ENCODE results near the gene ADRA2C. TPM values are rescaled to one million over a fixed set of nuclear protein-coding genes. Genes with fewer than 3 reads are reported as not detected.

The ADRA2C gene
- total and polyA plus RNA-seq, 2 of the 13 experiments (the other 11 are each of a cell fraction or from before 2014, with no cell fraction given): 15.4 to 69.7 TPM

DNA sequence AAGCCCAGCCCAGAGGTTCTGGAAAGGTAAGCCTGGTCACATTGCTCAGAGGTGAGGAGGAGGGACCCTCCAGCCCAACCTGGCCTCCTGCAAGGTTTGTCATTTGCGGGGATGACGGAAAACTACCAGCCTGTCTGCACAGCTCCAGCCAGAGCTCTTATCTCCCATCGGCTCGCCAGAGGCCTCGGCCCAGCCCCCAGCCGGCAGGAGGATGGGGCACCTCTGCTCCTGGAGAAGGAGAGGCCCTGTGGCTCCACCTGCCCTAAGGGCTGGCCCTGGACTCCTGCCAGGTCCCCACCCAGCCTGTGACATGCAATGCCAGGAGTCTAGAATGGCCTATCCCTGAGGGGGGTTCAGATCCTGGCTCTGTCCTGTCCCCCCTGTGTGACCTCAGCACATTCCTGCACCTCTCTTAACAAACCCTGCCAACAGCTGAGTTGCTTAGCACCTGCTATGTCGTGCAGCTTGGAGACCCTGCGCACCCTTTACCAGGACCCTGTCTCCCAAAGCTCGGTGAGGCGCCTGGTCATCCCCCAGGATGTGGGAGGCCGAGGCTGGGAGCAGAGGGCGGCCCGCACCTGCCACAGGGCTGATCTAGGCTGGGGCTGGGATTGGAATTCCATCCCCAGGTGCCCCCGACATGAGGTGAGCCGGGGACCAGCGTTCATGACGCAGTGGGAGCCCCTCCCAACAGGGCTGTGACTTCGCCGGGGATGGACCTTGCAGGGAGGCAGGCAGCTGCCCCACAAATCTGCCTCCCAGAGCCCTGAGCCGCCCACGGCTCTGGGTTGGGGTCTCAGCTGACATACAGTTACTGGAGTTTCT lies 14.4 kb downstream of the ADRA2C start:
- in situ Hi-C loops (cut with HindIII; ENCODE audit: extremely low pct_ligation_motif_present, low pct_unique_long_range_greater_than_20kb) (loop anchor here (5.0 kb wide), 1 partner anchor 57 kb away; no protein-coding TSS in a partner anchor), intact Hi-C loops (cut with micrococcal nuclease; ENCODE audit: unreplicated experiment) (loop anchor here (1.0 to 5.0 kb wide), 3 partner anchors 14 to 97 kb away; partner anchors contain the start of gene ADRA2C)
- DNase-seq (ENCODE audit: low spot score): peak; percentile 90
- Histone ChIP-seq H3K4me2 (ENCODE audit: low read depth, low read length) (peak overlapping the region; percentile 75), H3K4me1 (ENCODE audit: insufficient read depth, low read length) (peaks cover 85% of the 10 kb centered on the region), H3K4me3 (replicated peaks in 1 of 3; ENCODE audit: insufficient read depth in 1 of 3, low read depth in 2 of 3, low read length in 3 of 3) (peak overlapping the region in 2 of 3 experiments; percentile 26 to 57; a peak in 4 of 6 replicates), H3K27me3 (ENCODE audit: control insufficient read depth in 1 of 2, insufficient read depth in 2 of 2, low read length in 2 of 2) (peaks cover 0 to 3% of the 10 kb centered on the region in 2 experiments; a peak in 1 of 5 replicates), H4K20me1 (ENCODE audit: insufficient read depth, low read length) (no peaks in the 10 kb centered on the region), H3K27ac (ENCODE audit: extremely low read length, insufficient read depth, low read length) (peak overlapping the region; percentile 74), H3K9me3 (ENCODE audit: low read length) (no peaks in the 10 kb centered on the region), H2AFZ (ENCODE audit: low read length) (no peak overlapping the region), H3K36me3 (replicated peaks in 1 of 2; ENCODE audit: control insufficient read depth in 1 of 2, insufficient read depth in 2 of 2, low read length in 2 of 2) (no peaks in the 10 kb centered on the region), H3K79me2 (ENCODE audit: insufficient read depth, low read length) (no peaks in the 10 kb centered on the region), H3K9ac (ENCODE audit: insufficient read depth, low read depth, low read length) (peak overlapping the region; percentile 60)
- ChIA-PET POLR2A (interaction anchor here (0.8 to 8.2 kb wide), 9 partner anchors 9 to 100 kb away, joined by 3 to 87 read pairs (median 4); partner anchors contain the start of gene ADRA2C), CTCF (ENCODE audit: low intra/inter-chr PET ratio, low total read pairs) (no interaction called here)
- ATAC-seq: peak; percentile 60
- BruUV-seq (replicated peaks): TSS peak; percentile 59
- 36% methylated on average over 11 of the region's 21 CpGs for WGBS (ENCODE audit: low lambda C conversion rate)
- peak; percentile 94 for FAIRE-seq
- TF ChIP-seq NR2F6 (IDR thresholded peaks at IDR 0.05) (no peak), NR2F6 (CRISPR knock-in tag; IDR thresholded peaks at IDR 0.05) (0 out of 2 replicates have a peak, but pooled peaks have one; percentile 29), SUZ12 (IDR thresholded peaks at IDR 0.05; ENCODE audit: low read depth, low read length) (no peak), ARID2 (CRISPR knock-in tag; IDR thresholded peaks at IDR 0.05; ENCODE audit: borderline replicate concordance) (peak; percentile 69), ZNF605 (CRISPR knock-in tag; IDR thresholded peaks at IDR 0.05) (peak; percentile 41; the same call in 1 of the 2 replicates), ZNF362 (CRISPR knock-in tag; IDR thresholded peaks at IDR 0.05; ENCODE audit: borderline replicate concordance) (0 out of 2 replicates have a peak, but pooled peaks have one; percentile 9), SP4 (CRISPR knock-in tag; IDR thresholded peaks at IDR 0.05) (no peak; the same call in 1 of the 2 replicates), ZNF782 (CRISPR knock-in tag; IDR thresholded peaks at IDR 0.05; ENCODE audit: borderline replicate concordance) (peak; percentile 51; the same call in 1 of the 2 replicates), CEBPG (CRISPR knock-in tag; IDR thresholded peaks at IDR 0.05) (0 out of 2 replicates have a peak, but pooled peaks have one; percentile 3), XRCC5 (optimal IDR thresholded peaks at IDR 0.05; ENCODE audit: low read length) (peak; percentile 72)
- TF ChIP-seq, protein P1, sequence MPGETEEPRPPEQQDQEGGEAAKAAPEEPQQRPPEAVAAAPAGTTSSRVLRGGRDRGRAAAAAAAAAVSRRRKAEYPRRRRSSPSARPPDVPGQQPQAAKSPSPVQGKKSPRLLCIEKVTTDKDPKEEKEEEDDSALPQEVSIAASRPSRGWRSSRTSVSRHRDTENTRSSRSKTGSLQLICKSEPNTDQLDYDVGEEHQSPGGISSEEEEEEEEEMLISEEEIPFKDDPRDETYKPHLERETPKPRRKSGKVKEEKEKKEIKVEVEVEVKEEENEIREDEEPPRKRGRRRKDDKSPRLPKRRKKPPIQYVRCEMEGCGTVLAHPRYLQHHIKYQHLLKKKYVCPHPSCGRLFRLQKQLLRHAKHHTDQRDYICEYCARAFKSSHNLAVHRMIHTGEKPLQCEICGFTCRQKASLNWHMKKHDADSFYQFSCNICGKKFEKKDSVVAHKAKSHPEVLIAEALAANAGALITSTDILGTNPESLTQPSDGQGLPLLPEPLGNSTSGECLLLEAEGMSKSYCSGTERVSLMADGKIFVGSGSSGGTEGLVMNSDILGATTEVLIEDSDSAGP (CRISPR knock-in tag; IDR thresholded peaks at IDR 0.05; ENCODE audit: borderline replicate concordance): peak; percentile 76; the same call in 1 of the 2 replicates
- TF ChIP-seq, protein P2, sequence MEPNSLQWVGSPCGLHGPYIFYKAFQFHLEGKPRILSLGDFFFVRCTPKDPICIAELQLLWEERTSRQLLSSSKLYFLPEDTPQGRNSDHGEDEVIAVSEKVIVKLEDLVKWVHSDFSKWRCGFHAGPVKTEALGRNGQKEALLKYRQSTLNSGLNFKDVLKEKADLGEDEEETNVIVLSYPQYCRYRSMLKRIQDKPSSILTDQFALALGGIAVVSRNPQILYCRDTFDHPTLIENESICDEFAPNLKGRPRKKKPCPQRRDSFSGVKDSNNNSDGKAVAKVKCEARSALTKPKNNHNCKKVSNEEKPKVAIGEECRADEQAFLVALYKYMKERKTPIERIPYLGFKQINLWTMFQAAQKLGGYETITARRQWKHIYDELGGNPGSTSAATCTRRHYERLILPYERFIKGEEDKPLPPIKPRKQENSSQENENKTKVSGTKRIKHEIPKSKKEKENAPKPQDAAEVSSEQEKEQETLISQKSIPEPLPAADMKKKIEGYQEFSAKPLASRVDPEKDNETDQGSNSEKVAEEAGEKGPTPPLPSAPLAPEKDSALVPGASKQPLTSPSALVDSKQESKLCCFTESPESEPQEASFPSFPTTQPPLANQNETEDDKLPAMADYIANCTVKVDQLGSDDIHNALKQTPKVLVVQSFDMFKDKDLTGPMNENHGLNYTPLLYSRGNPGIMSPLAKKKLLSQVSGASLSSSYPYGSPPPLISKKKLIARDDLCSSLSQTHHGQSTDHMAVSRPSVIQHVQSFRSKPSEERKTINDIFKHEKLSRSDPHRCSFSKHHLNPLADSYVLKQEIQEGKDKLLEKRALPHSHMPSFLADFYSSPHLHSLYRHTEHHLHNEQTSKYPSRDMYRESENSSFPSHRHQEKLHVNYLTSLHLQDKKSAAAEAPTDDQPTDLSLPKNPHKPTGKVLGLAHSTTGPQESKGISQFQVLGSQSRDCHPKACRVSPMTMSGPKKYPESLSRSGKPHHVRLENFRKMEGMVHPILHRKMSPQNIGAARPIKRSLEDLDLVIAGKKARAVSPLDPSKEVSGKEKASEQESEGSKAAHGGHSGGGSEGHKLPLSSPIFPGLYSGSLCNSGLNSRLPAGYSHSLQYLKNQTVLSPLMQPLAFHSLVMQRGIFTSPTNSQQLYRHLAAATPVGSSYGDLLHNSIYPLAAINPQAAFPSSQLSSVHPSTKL (CRISPR knock-in tag; IDR thresholded peaks at IDR 0.05): peak; percentile 39; the same call in 1 of the 2 replicates
- TF ChIP-seq, protein P3, sequence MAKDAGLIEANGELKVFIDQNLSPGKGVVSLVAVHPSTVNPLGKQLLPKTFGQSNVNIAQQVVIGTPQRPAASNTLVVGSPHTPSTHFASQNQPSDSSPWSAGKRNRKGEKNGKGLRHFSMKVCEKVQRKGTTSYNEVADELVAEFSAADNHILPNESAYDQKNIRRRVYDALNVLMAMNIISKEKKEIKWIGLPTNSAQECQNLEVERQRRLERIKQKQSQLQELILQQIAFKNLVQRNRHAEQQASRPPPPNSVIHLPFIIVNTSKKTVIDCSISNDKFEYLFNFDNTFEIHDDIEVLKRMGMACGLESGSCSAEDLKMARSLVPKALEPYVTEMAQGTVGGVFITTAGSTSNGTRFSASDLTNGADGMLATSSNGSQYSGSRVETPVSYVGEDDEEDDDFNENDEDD (CRISPR knock-in tag; IDR thresholded peaks at IDR 0.05; ENCODE audit: borderline replicate concordance): 0 out of 2 replicates have a peak, but pooled peaks have one; percentile 50

All from HepG2 (cell line).